Fibroblast of lung (primary cell): Measurements from ENCODE around the gene GMFB.

Experiments
- EZH2 ChIP-seq: IDR thresholded peaks from 2 replicates; pipeline ENCODE4 v1.5.1; 2012; ENCODE audit warnings: low read length, control low read depth, mild to moderate bottlenecking; ENCODE audit errors: missing control alignments
- TF ChIP-seq, protein P1 (sequence below), 2 donors: IDR thresholded peaks in 1 of 2; conservative IDR thresholded peaks in 1 of 2; 1 replicate in 1 of 2; 2 replicates in 1 of 2; pipeline ENCODE4 v1.5.1; 2011 to 2012; ENCODE audit warnings: low read length in 2 of 2, control low read depth in 1 of 2, inconsistent platforms in 1 of 2, low read depth in 1 of 2, mild to moderate bottlenecking in 1 of 2

- TF ChIP-seq, protein P1, sequence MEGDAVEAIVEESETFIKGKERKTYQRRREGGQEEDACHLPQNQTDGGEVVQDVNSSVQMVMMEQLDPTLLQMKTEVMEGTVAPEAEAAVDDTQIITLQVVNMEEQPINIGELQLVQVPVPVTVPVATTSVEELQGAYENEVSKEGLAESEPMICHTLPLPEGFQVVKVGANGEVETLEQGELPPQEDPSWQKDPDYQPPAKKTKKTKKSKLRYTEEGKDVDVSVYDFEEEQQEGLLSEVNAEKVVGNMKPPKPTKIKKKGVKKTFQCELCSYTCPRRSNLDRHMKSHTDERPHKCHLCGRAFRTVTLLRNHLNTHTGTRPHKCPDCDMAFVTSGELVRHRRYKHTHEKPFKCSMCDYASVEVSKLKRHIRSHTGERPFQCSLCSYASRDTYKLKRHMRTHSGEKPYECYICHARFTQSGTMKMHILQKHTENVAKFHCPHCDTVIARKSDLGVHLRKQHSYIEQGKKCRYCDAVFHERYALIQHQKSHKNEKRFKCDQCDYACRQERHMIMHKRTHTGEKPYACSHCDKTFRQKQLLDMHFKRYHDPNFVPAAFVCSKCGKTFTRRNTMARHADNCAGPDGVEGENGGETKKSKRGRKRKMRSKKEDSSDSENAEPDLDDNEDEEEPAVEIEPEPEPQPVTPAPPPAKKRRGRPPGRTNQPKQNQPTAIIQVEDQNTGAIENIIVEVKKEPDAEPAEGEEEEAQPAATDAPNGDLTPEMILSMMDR (conservative IDR thresholded peaks at IDR 0.05 in 1 of 2, IDR thresholded peaks at IDR 0.05 in 1 of 2; ENCODE audit: low read depth in 1 of 2, low read length in 2 of 2) = no peak
- TF ChIP-seq EZH2 = no peak
These were observed 521 bp upstream of the GMFB start for GRCh38 chr14:54489318-54489683.
